Measurements from ENCODE around the gene NRXN3. TPM values are rescaled to one million over a fixed set of nuclear protein-coding genes. Genes with fewer than 3 reads are reported as not detected.

Gene NRXN3
- total RNA-seq, 1 experiment from 2014 or later = not detected

GRCh38 chr14:79602045-79602444 is 1431.9 kb downstream of the NRXN3 start:
- intact Hi-C loops (cut with micrococcal nuclease) = no loop called here
- Histone ChIP-seq H3K79me2 (ENCODE audit: insufficient read depth, low read length) (no peaks in the 10 kb centered on the region), H3K27me3 (ENCODE audit: insufficient read depth, low read length) (no peaks in the 10 kb centered on the region), H2AFZ (ENCODE audit: low read depth, low read length, poor library complexity, severe bottlenecking) (no peak overlapping the region), H3K36me3 (ENCODE audit: control insufficient read depth in 1 of 2, insufficient read depth in 2 of 2, low read length in 2 of 2) (no peaks in the 10 kb centered on the region), H3K4me1 (ENCODE audit: control insufficient read depth in 1 of 2, insufficient read depth in 2 of 2, low read length in 2 of 2) (no peaks in the 10 kb centered on the region), H3K9me3 (ENCODE audit: control insufficient read depth in 1 of 2, insufficient read depth in 1 of 2, low read depth in 1 of 2, low read length in 2 of 2) (peaks cover 14 to 24% of the 10 kb centered on the region in 2 experiments; a peak in 2 of 4 replicates), H3K4me2 (ENCODE audit: low read length) (no peak overlapping the region), H4K20me1 (ENCODE audit: insufficient read depth) (no peaks in the 10 kb centered on the region), H3K9me2 (ENCODE audit: insufficient read depth) (no peaks in the 10 kb centered on the region), H3K4me3 (replicated peaks in 1 of 2; ENCODE audit: low read depth in 1 of 2, low read length in 2 of 2) (no peak overlapping the region), H3K27ac (ENCODE audit: low read depth, low read length) (no peak overlapping the region), H3K9ac (ENCODE audit: low read length) (no peak overlapping the region)
- DNase-seq (ENCODE audit: low read depth, low spot score) (no peak), ATAC-seq (no peak)
- CTCF ChIA-PET = no interaction called here
- BruUV-seq (replicated peaks) = no TSS peak
- RAD21 ChIA-PET (ENCODE audit: low non-redundant PET in 1 of 2, low total read pairs in 2 of 2, uncharacterized antibody in 2 of 2, unreplicated experiment in 2 of 2) = no interaction called here
- POLR2A ChIA-PET = no interaction called here
- no peak for TF ChIP-seq SIN3A (IDR thresholded peaks at IDR 0.05; ENCODE audit: low read depth)
- no peak for TF ChIP-seq YY1 (IDR thresholded peaks at IDR 0.05; ENCODE audit: extremely low read depth, insufficient replicate concordance, low read depth, low read length)
- TF ChIP-seq ZBTB33 (IDR thresholded peaks at IDR 0.05; ENCODE audit: extremely low read depth, insufficient replicate concordance, low read length) = no peak
- no peak for TF ChIP-seq SRF (IDR thresholded peaks at IDR 0.05; ENCODE audit: low read depth)
- no peak for TF ChIP-seq EZH2phosphoT487 (IDR thresholded peaks at IDR 0.05; ENCODE audit: borderline replicate concordance)
- no peak for TF ChIP-seq JUND (IDR thresholded peaks at IDR 0.05)
- no peak for TF ChIP-seq ZFX (IDR thresholded peaks at IDR 0.05)
- TF ChIP-seq SP1 (IDR thresholded peaks at IDR 0.05; ENCODE audit: low read depth) = no peak
- no peak for TF ChIP-seq ELF1 (IDR thresholded peaks at IDR 0.05; ENCODE audit: borderline replicate concordance, low read depth)
- TF ChIP-seq EZH2 (IDR thresholded peaks at IDR 0.05) = no peak
- no peak for TF ChIP-seq MAX (IDR thresholded peaks at IDR 0.05)
- no peak for TF ChIP-seq CTCF (IDR thresholded peaks at IDR 0.05 in 2 of 3, conservative IDR thresholded peaks at IDR 0.05 in 1 of 3; ENCODE audit: borderline replicate concordance in 1 of 3, insufficient read depth in 1 of 3, low read depth in 2 of 3, low read length in 2 of 3)
- no peak for TF ChIP-seq ZNF274 (IDR thresholded peaks at IDR 0.05; ENCODE audit: low read depth, low read length)
- no peak for TF ChIP-seq CBX3 (IDR thresholded peaks at IDR 0.05; ENCODE audit: low read depth)
- TF ChIP-seq FOSL1 (IDR thresholded peaks at IDR 0.05; ENCODE audit: low read depth) = no peak
- TF ChIP-seq RAD21 (IDR thresholded peaks at IDR 0.05; ENCODE audit: low read depth) = no peak
- TF ChIP-seq POLR2AphosphoS5 (IDR thresholded peaks at IDR 0.05; ENCODE audit: low read depth, low read length) = no peak

Measured in HCT116 (cell line).